Right ventricle myocardium superior (tissue), 1 donor: ENCODE data around the gene CNTN5. TPM values are rescaled to one million over a fixed set of nuclear protein-coding genes. Genes with fewer than 3 reads are reported as not detected.
"Not testable (repeated sequence)": the region's sequence is repeated elsewhere in the genome, so short reads cannot be mapped to it uniquely, and the experiment has no call there.

ENCODE experiments used
- ATAC-seq: fragments of 200-7000 bp; cut with Tn5 transposase; one replicate; pipeline ENCODE4 v1.9.1; 2020; ENCODE audit warnings: mild to moderate bottlenecking; ENCODE audit not compliant: poor library complexity
- DNase-seq: peaks from one replicate; pipeline ENCODE4 v3.0.0-alpha.2; 2020
- intact Hi-C: fragments of 100-400 bp; cut with DNase I; formaldehyde crosslinking; loops from one replicate; pipeline ENCODE4 v1.11.2; 2022
- long read RNA-seq: library from polyadenylated mRNA; unstranded; transcript quantifications from one replicate; pipeline ENCODE4 v2.0.0, GENCODE V29; 2021
- total RNA-seq: library from RNA; stranded (reverse); fragmentation: NEBNext Ultra II Directional; extraction: Animal tissue kit (Norgen Biotek cat#: 25700); gene quantifications from one replicate; pipeline ENCODE4 v1.2.1, GENCODE V29; 2021
- donor health status: DM: no; HTN: yes; CAD: no; lungs with severe emphysema.

CNTN5 gene
- not detected for total RNA-seq
- long read RNA-seq = 0 reads

DNA sequence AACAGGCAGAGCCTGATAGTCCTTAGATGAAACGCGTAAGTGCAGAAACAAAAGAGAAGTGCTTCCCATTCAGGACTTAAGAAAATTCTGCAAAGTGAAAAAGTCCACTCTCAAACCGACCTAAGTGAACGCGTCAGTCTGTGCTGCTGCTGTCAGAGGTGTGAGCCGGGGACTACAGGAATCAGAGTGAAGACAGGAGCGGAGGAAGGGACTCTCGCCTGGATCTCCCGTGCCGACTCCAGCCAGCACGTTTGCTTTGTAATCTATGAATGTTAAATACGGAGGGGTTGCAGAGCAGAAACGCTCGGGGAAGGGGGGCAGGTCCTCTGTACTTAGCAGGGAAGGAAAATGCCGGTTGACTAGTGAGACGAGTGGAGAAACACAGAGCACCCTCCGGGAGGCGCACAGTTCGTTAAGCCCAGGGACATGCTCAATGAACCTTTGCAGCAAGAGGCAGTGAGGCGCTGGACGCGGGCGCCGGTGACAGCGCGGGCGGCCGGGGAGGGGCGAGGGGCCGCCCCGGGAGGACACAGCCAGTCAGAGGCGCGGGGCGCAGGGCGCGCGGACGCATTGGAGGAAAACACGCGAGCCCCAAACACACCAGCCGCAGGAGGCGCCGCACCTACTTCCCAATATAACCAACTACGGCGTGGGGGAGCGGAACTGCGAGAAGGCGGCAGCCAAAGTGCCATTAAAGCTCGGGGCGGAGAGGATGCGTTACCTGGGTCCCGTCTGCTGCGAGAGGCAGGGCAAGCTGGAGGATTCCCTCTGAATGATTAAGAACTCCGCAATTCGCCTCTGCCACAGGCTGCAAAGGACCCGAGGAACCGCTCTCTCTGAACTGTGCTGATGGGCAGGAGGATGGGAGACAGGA lies at the start of gene CNTN5:
Gene CNTN5, plus strand, starts transcription at position 598 of the 874 bp plus-strand sequence.
- ATAC-seq (peak; percentile 93), DNase-seq (peak; percentile 53)
- intact Hi-C loops = no loop called here

DNA sequence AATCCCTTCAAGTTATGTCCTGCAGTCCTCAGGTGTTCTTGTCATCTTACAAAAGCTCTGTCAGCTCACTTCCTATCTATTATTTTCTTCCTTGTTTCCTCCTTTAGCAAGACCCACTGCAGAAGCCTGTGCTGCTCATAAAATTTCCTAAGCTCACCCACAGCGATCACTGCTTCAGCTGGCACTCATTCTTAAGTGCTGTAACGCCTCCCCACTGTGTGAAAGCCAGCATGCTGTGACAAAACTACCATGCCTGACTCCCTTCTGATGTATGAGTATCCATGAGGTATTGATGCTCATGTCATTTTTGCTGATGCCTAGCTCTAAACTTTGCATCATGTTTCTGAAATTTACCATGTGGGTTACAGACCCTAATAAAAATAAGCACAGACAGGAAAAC lies 41.5 kb upstream of the CNTN5 start:
- intact Hi-C loops = no loop called here
- DNase-seq = no peak
- ATAC-seq = no peak

DNA sequence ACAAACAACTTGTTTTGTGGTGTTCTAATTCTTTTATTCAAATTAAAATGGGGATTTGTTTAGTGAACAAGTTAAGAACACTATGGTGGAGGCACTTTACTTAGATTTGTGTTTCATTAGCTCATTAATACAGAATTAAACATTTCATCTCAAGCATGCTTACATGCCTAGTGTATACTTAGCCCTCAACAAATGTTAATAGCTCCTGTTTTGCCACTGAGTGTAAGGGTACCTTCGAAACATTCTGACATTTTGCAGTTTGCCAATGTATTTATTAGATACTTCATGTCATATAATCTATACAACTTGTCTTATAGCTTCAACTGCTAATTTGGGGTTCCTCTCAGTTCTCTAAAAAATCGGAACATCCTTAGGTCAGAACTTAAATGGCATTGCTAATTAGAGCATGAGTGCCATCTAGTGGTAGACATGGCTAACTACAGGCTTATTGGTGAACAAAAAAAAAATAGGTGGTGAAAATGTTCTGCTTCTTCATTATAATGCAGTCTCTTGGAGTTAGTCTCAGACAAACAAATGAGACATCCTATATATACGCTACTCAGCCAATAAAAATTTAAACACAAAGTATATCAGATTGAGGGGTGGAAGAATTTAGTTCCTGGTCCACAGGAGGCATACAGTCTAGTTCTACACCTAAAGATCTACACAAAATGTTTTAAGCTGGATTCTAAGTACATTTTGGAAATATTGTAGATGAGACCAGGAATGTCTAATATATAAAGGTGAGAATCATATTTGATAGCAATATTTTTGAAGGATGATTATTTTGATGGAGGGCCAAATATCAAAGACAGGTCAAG lies 4.9 kb upstream of the CNTN5 start:
- intact Hi-C loops = no loop called here

DNA sequence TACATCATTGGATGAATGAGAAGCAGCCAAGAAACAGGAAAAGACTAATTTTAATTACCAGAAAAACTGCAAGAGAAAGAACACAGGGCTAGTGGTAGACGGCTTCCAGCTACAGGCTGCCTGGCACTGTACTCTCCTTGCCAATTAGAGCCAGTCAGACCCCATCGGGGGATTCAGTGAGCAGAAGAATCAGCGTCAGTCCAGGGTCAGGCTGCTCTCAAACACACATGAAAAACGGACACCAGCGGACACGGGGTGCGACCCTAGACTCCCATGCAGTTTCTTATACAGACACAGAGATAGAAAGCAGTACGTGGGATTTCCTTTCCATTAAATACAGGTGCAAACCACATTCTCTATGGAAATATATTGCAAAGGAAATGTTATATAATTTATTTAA lies 1.1 kb upstream of the CNTN5 start:
- DNase-seq = no peak
- ATAC-seq = no peak
- intact Hi-C loops = no loop called here

More for the DNA sequence above, 4.9 kb upstream of the CNTN5 start:
- ATAC-seq (peak; percentile 46), DNase-seq (no peak)

DNA sequence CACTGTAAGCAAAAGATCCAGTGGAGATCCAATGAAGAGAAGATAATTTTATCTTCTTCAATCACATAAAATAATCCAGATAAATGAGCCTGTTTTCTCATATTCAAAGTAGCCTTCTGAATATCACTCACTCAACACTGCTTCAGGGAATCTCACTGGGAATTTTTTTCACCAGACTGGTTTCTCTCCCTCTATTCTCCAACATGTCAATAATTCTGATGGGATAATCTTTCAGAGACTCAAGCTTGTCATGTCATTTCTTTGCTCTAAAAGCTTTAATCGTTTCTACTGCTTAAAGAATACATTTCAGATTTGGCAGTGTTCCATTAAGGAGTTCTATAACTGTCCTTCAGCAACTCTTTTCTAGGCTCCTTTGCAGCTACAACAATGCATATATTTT lies 16.3 kb downstream of the CNTN5 start:
- DNase-seq (no peak), ATAC-seq (no peak)
- intact Hi-C loops = no loop called here

DNA sequence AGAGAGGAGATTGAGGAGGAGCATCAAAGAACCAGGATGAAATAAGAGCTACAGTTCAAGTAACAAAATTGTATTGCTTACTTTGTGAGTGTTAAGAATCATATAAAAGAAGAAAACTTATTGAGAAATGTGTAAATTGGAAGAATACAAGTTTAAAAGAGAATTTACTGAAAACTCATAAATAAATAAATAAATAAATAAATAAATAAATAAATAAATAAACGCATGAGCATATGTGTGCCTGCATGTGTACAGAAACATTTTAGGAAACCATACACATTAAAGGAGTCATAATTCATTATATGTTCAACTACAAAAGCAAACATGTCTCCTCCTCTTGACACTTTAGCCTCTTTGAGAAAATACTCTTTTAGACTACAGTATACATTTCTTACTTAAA lies 42.6 kb downstream of the CNTN5 start:
- intact Hi-C loops = no loop called here
- ATAC-seq (no peak), DNase-seq (no peak)

DNA sequence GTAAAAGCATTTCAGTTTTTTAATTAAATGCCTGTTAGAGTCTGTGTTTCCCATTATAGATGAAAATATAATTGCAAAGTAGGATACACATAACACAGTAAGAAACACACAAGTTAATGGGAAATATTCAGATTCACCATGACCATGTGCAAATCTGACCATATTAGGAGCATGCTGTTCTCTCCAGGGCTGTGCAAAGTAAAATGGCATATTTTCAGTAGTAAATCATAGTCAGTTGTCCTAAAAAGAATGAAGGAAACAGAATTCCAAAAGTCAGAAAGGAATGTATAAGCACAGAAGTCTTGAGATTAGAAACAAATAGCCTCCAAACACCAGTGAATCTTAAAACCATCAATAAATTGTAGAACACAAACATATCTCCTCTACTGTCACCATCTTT lies 44.4 kb downstream of the CNTN5 start:
- ATAC-seq (no peak), DNase-seq (no peak)
- intact Hi-C loops = no loop called here

DNA sequence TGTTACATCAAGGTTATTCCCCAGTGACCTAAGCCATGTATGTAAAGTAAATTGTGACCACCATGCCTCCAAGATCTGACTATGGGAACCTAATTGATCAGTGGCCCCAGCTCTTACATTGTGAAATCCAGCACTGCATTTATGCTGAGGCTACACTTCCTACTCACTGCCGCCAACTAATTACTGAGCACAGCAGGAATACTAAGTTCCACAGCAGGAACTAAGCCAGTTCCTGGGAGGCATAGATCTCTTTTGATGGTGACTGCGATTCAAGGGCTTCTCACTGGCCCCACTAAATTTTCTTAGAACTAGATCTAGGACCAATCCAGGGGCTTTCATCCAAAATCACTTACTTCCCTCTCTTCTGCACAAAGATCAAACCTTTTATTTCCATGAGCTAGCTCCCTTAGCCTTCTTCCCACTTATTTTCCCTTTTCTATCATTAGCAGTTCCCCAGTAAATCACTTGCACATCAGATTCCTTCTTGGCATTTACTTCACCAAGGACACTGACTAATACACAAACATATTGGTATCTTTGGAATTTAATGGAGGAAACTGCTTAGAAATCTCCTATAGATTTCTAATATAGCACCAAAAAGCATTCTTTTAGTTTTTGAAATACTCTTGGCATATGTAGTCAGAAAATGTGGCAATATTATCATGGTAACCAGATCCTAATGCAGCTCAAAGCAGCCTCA lies 46.0 kb downstream of the CNTN5 start:
- intact Hi-C loops = no loop called here
- DNase-seq (no peak), ATAC-seq (no peak)

DNA sequence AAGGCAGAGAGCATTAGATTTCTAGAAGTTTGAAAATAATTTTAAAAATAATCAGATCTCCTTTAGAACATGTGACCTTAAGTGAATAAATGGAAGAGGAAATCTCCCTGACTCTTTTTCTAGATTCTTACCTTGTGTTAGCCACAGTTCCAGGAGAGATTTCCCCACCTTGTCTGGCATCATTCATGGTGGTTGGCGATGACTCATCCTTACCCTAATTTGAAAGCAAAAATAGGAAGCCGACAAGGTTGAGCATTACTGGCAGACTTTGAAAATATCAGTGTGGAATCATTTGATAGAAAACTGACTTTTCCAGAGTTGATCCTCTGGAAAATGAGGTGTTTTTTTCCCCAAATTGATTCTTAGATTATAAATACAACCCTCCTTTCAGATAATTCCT lies 48.1 kb downstream of the CNTN5 start:
- intact Hi-C loops = no loop called here
- no peak for DNase-seq
- ATAC-seq = no peak

DNA sequence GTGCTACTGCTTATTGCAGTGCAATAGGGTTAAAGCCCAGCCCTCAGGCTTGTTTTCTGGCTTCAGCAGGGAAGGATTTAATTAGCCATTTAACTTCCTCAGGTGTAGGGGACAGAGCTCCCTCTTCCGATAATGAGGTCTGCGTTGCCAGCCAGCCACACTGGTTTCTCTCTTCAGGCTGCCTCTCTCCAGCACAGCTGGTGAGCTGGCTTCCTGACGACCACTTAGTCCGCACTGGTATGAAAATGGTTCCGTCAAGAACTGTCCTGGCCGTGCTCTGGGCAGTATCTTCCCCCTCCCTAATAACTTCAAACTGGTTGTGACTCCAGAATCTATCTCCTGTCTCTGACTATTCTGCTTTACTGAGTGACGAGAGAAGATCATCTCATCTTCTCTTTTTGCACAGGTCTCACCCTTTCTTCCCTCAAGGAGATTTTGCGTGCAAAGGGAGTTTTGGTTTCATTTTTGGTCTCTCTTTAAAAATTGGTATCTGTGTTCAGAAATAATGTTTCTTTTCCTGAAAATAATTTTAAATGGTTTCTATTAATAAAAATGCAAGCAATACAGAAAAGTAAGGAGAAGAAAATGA lies 49.2 kb downstream of the CNTN5 start:
- intact Hi-C loops = no loop called here
- no peak for DNase-seq
- ATAC-seq = peak; percentile 31

DNA sequence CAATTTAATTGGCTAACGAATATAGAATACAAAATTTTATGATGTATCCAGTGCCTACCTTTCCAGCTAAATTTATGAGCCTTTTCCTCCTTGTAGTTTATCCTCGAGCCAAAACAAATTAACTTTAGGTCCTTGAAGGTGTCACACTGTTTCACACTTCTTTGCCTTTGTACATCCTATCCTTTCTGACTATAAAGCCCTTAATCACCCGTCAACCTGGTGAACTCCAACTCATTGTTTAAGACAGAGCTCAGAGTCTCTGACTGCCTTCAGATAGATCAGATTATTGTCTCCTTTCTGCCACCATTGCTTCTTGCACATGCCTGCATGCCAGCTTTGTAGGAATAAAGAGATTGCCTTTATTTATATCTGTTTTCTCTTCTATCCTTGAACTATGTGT lies 58.8 kb downstream of the CNTN5 start:
- intact Hi-C loops = no loop called here
- ATAC-seq (no peak), DNase-seq (no peak)

DNA sequence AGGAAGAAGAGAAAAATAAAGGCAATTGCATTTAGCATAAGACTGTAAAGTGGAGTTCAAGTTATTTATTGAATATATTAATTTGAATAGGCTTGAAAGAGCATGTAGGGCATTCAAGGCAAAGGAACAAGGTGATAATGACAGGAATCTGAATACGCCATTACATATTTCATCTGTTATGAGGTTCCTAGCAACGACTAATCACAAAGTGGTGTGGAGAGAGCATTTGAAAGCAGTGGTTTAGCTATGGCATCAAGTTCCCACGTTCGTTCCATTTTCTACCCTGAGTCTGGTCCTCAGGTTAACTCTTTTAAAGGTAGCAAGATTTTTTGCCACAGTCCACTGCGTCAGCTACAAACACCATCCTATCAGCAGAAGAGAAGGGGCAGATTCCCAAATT lies 59.4 kb downstream of the CNTN5 start:
- ATAC-seq (no peak), DNase-seq (no peak)
- intact Hi-C loops = no loop called here

DNA sequence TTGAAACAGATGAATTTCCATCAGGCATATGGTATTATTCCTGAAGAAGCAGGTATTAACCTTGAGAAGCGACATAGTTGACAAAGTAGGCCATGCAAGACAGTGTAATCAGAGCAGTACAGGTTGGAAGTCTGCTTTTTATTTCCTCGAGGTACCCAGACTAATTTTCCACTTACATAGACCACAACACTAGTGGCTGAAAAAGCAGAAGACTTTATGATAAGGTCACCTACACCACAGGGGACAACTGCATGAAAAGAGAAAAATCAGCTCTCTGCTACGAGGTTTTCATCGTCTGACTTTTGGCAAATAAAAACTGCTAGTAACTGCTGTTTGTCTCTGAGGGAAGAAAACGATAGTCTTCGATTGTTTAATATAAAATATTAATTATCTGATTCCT lies 77.5 kb downstream of the CNTN5 start:
- DNase-seq (no peak), ATAC-seq (no peak)
- intact Hi-C loops = no loop called here

DNA sequence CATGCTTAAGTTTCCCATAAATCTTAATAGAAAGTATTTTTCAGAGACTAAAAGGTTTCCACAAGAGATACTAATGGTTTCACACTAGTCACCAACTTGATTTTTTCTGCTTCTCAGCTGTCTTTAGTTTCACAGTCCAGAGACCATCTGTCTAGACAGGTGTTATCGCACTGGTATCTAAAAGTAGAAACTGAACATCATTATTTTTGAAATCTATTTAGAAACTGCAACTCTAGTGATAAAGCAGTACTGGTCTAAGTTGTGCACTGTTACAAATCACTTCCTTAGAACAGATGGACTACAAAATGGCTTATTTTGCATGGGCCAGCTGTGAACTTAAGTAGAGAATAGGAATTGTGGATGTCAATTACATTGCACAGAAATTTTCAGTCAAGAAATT lies 78.0 kb downstream of the CNTN5 start:
- intact Hi-C loops = no loop called here
- no peak for ATAC-seq
- no peak for DNase-seq

DNA sequence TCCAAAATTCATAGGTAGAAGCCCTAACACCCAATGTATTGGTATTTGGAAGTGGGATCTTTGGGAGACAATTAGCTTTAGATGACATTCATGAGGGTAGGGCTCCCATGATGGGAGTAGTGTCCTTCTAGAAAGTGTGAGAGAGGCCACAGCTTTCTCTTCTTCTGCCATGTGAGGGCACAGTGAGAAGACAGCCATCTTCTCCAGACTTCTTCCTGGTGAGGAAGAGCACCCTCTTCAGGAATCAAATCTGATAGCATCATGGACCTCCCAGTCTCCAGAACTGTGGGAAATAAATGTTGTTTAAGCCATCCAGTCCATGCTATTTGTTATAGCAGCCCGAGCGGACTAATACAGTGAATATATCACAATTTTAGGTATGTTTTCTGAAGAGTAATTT lies 96.9 kb downstream of the CNTN5 start:
- ATAC-seq = no peak
- intact Hi-C loops = no loop called here
- DNase-seq = no peak

DNA sequence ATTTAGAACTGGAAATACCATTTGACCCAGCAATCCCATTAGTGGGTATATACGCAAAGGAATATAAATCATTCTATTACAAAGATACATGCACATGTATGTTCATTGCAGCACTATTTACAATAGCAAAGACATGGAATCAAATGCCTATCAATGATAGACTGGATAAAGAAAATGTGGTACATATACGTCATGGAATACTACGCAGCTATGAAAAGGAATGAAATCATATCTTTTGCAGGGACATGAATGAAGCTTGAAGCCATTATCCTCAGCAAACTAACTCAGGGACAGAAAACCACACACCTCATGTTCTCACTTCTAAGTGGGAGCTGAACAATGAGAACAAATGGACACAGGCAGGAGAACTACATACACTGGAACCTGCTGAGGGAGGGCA lies 113.1 kb downstream of the CNTN5 start:
- DNase-seq, intact Hi-C loops, ATAC-seq: not testable (repeated sequence)

DNA sequence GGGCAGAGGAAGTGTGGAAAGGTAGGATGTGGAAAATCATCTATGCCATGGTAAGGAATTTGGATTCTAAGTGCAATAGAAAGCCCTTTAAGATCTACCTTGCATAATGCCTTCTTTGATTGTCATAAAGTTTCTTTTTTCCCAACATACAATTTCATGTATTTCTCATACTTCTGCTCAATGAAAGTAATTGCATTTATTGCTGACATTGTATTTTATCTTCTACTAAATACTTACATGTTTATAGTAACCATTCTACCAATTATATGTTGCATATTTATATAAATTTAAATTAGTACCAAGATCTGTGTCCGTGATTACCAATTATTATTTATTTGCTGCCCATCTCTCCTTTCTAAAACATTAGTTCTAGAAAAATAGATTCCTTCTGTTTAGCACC lies 114.8 kb downstream of the CNTN5 start:
- intact Hi-C loops = no loop called here
- ATAC-seq (no peak), DNase-seq (no peak)

DNA sequence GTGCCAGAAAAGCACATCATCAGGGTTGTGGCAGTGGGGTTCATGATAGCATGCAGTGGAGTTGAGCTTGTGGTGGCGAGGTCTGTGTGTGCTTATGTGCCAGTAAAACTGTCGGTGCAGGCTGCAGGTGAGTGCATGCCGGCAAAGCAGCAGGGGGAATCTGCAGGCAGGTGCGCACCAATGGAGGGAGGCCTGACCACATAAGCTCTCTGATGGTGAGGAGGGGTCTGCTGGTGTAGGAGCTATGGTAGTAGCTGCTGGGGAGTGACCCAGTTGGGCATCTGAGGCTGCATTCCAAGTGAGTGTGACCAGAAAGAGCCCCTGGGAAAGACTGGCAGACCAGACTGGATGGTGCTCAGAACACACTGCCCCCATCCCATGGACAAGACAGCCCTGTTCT lies 121.5 kb downstream of the CNTN5 start:
- no peak for DNase-seq
- intact Hi-C loops = no loop called here
- no peak for ATAC-seq

DNA sequence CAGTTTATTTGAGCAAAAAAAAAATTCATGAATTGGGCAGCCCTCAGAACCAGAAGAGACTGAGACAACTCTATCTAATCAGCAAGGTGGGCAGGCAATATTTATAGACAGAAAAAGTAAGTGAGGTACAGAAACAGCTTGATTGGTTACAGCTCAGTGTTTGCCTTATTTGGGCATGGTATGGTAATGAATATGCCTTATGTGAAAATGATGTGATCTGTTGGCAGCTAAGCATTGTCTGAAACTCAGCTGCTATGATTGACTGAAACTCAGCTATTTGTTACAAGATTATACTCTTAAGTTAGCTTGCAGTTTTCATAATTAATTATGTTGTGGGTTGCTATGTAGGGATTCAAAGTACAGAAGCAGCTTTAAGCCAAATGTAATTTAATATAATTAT lies 127.6 kb downstream of the CNTN5 start:
- intact Hi-C loops = no loop called here
- DNase-seq (no peak), ATAC-seq (no peak)
